GM21367 (cell line): ENCODE results near the gene CBLB.

ENCODE experiments used
- ATAC-seq: cut with Tn5 transposase; IDR thresholded peaks from one replicate; pipeline ENCODE4 v1.9.1; 2021; ENCODE audit not compliant: unreplicated experiment

Gene CBLB

GRCh38 chr3:105715372-105715771, 153.4 kb downstream of the CBLB start:
- no peak for ATAC-seq

GRCh38 chr3:105714453-105714852, 154.4 kb downstream of the CBLB start:
- ATAC-seq: no peak

GRCh38 chr3:105708980-105709379, 159.8 kb downstream of the CBLB start:
- no peak for ATAC-seq

GRCh38 chr3:105707009-105707408, 161.8 kb downstream of the CBLB start:
- ATAC-seq: no peak

GRCh38 chr3:105704726-105705410, 163.9 kb downstream of the CBLB start:
- ATAC-seq: no peak

GRCh38 chr3:105700575-105700974, 168.2 kb downstream of the CBLB start:
- ATAC-seq: no peak

- ATAC-seq: no peak
Measured at GRCh38 chr3:105691633-105692032, 177.2 kb downstream of the CBLB start.

- no peak for ATAC-seq
Measured at GRCh38 chr3:105691053-105691452, 177.8 kb downstream of the CBLB start.

- no peak for ATAC-seq
Measured at GRCh38 chr3:105688821-105689220, 180.0 kb downstream of the CBLB start.

GRCh38 chr3:105686278-105686897, 182.4 kb downstream of the CBLB start:
- ATAC-seq: no peak

- ATAC-seq: no peak
Measured at GRCh38 chr3:105679951-105680350, 188.9 kb downstream of the CBLB start.

- no peak for ATAC-seq
Measured at GRCh38 chr3:105678017-105678416, 190.8 kb downstream of the CBLB start.

GRCh38 chr3:105676621-105677300, 192.1 kb downstream of the CBLB start:
- no peak for ATAC-seq

GRCh38 chr3:105674437-105675065, 194.3 kb downstream of the CBLB start:
- no peak for ATAC-seq

- ATAC-seq: no peak
Measured at GRCh38 chr3:105672996-105673395, 195.8 kb downstream of the CBLB start.

GRCh38 chr3:105662306-105662705, 206.5 kb downstream of the CBLB start:
- ATAC-seq: no peak

GRCh38 chr3:105661461-105661860, 207.4 kb downstream of the CBLB start:
- no peak for ATAC-seq

- no peak for ATAC-seq
Measured at GRCh38 chr3:105656651-105657504, 211.9 kb downstream of the CBLB start.

- no peak for ATAC-seq
Measured at GRCh38 chr3:105653868-105654267, 214.9 kb downstream of the CBLB start.

- no peak for ATAC-seq
Measured at GRCh38 chr3:105653166-105653565, 215.6 kb downstream of the CBLB start.

GRCh38 chr3:105649480-105649879, 219.3 kb downstream of the CBLB start:
- no peak for ATAC-seq
